NCI-H345 (cell line): ENCODE data around the gene RARRES1.
"Not testable (repeated sequence)": the region's sequence is repeated elsewhere in the genome, so short reads cannot be mapped to it uniquely, and the experiment has no call there.

ENCODE experiments used
- DNase-seq: peaks from one replicate; lab custom pipeline; 2025; lab: John Stamatoyannopoulos, UW

RARRES1 gene

DNA sequence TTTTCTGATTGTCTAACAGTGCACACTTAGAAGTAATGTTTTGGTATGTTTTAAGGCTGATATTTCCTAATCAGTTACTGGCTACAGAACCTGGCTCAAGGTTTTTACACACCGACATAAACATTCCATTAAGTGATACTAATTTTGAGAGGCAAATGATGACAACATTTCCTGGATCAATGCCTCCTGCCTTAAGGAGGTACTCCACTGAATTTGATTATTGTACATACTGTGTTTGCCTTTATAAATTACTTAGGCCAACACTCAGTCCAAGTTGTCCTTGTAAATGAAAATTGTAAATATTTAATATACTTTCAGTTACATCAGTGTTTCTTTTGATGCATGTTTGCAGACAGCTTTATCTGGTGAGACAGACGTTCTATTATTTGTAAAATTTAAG, 35.6 kb downstream of the RARRES1 start:
- no peak for DNase-seq

DNA sequence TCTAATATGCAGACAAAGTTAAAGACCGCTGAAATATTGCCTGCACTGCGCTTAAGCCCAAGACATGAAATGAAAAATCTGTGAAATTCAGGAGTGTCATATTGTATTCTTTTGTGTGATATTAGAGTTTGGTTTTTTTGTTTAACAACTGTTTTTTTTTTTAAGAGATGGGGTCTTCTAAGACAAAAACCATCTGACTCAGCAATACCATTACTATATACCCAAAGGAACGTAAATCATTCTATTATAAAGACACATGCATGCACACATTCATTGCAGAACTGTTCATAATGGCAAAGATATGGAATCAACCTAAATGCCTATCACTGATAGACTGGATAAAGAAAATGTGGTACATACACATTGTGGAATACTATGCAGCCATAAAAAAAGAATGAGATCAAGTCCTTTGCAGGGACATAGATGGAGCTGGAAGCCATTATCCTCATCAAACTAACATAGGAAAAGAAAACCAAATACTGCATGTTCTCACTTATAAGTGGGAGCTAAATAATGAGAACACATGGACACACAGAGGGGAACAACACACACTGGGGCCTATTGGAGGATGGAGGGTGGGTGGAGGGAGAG, 38.3 kb downstream of the RARRES1 start:
- DNase-seq = not testable (repeated sequence)

DNA sequence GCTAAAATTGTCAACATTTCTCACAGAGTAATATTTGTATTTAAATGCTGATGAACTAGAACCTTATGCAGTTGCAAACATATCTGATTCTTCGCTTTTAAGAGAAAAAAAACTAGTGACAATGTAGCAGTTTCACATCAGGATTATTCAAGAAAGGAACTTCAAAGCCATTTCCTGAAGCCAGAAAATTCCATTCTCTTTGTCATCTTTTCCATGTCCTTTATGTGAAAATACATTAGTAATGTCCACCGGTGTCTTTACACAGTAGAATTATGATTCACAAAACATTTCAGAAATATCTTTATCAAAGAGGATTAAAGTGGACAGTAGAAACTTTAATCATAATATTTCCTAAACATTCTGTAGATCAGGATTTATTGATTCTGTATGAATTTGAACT, 47.1 kb downstream of the RARRES1 start:
- no peak for DNase-seq

DNA sequence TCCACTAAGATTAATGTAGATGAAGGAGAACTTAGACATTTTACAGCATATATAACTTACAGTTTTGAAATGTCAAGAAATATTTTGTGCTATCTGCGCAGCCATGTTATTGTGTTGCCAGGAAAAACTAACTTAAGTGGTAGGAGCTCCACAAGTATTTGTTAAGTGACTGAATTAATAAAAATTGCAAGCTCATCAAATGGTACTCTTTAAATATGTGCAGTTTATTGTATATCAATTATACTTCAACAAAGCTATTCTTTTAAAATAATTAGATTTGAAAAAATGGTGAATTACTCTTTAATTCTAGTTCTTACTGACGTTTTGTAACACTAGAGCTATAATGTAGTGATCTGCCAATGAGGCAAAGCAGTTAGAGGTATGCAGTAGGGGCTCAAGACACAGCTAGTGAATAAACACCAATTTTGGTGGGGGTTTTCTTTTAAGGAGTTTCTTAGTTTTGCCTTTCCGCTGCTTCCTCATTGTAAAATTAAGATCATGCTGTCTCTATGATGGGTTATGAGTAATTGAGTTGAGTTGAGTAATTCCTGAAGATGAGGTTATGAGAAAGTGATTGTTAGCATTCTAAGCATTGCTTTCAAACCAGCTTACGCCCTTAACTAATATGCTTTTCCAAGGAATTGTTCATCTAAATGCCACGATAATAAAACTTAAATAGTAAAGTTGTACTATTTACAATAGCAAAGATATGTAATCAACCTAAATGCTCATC, 48.9 kb downstream of the RARRES1 start:
- DNase-seq = no peak

DNA sequence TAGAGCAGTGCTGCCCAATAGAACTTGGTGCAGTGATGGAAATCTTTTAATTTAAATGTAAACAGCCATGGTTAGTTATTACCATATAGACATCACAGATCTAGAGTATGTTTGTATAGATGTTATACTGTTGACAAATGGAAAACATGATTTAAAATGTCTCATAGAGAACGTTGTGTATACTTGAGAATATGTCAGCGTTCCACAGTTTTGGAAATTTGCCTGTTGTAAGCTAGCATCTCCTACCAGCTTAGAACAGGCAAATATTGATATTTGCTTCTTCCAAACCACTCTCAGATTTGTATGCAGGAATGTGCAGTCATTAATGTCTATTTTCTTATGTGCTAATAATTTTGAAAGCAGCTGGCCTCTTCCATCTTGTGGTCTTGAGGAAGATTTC, 51.4 kb downstream of the RARRES1 start:
- no peak for DNase-seq

DNA sequence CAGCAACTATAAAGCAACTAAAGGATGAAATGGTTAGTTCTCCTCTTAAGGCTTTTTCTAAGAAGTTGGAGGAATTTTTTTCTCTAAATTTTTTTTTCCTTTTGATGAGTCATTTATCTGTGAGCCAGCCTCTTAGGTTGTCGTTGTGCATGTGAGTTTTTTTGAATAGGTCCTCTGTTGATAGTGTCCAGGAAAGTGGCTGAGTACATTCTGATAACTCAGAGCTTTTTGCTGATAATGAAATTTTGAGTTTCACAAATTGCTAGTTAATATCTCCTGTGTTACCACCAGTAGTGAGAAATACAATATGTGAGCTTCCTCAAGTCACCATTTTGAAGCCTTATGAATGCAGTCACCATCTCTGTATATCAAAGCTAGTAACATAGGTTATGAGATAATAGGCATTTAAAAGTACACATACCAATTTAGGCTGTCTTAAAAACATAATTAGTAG, 52.7 kb downstream of the RARRES1 start:
- DNase-seq = no peak

DNA sequence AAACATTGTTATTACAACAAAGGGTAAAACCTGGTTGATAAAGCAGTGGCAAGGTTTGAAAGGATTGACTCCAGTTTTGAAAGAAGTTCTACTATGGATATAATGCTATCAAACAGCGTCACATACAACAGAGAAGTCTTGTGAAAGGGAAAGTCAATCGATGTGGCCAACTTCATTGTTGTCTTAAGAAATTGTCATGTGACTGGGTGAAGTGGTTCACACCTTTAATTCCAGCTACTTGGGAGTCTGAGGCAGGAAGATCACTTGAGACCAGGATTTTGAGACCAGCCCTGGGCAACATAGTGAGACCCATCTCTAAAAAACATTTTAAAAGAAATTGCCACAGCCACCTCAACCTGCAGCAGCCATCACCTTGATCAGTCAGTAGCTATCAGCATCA, 53.6 kb downstream of the RARRES1 start:
- no peak for DNase-seq

DNA sequence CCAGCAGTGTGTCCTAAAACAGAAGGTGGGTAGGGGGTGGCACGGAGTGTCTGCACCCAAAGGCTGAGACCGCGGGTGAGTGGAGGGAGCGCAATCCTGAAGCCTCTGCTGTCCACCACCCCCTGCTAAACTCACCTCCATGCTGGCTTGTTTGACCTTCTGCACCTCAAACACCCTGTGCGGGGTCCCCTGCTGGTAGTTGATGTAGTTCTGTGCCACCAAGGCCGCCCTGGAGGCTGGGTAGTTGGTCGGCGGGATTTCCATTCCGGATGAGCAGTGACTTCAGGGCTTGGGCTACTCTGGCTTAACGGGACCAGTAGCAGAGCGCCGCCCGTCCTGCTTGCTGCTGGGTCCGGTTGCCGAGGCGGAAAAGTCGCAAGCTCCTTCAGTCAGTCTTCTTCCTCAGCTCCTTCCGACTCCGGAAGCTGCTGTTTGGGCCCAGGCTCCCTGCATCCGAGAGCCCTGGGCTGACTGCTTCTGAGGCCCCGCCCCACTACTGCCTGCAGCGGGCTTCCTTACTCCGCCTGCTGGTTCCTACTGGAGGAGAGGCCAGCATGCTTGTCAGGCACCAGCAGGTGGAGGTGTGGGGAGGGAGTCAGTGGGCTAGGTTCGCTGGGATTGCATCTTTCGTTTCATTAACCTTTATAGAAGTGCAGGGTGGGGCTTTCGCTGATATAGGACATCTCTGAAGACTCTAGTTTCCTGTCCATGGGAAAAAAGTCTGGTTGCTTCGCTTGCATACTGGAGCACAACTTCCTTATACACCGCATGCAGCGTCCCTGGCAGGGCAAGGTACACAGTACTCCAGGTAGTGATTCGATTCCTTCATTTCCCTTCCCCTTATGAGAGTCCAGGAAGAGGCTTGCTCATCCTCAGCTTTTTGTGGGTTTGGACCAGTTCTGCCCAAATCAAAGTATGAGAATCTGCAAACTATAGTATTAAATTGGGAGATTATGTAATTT, 59.8 kb downstream of the RARRES1 start, which contains the start of gene LXN:
Gene LXN, minus strand, starts transcription at position 434 of the 962 bp plus-strand sequence. Its CDS starts 170 bp downstream, at position 264.
- no peak for DNase-seq

DNA sequence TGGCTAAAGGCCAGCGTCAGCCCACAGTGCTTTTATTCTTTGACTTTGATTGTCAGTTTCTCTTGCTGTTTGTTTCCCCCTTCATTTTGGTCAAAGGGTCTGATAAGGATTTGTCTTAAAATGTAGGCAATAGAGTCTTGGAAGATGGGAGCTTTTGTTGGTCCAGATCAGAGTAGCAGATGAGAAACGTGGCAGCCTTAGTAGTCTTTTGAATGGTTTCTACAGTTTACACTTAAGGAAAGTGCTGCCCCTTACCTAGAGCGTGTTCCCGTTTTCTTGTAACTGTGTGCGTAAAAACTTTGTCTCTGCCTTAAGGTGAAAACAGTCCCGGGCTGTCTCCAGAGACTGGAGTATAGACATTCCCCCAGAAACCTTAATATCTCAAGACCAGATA, 60.4 kb downstream of the RARRES1 start:
- DNase-seq = no peak

DNA sequence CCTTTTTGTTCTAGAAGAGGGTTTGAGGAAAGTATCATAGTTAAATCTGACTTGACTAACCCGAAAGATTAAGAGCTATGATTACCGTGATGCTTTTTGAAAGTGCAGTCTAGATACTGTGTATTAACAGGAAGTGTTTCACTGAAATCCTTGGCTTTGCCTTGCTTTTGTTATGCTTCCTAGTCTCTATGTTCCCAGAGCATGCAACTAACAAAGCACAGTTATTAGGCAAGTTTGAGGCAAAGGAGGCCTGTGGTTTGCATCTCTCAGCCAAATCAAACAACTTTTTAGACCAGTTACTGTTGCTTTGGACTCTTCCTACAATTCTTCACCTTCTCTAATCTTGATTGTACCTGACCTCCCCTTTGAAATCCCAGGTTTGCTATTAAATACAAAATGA, 63.8 kb downstream of the RARRES1 start:
- no peak for DNase-seq

DNA sequence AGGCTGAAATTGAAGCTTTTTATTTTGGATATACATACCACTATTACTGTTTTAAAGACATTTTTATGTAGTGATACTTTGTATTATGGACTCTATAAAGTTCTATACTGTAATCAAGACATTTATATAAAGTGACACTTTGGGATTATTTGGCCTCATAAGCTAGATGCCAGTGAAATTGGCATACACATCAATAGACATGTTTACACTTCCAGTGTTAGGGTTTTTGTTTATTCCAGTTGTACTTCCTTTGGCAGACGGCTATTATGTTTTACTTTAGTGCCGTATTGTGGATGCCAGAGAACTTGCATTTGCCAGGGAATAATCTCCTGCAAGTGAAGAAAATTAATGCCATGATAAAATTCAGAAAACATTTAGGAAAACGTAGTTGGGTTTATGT, 65.8 kb downstream of the RARRES1 start:
- no peak for DNase-seq

DNA sequence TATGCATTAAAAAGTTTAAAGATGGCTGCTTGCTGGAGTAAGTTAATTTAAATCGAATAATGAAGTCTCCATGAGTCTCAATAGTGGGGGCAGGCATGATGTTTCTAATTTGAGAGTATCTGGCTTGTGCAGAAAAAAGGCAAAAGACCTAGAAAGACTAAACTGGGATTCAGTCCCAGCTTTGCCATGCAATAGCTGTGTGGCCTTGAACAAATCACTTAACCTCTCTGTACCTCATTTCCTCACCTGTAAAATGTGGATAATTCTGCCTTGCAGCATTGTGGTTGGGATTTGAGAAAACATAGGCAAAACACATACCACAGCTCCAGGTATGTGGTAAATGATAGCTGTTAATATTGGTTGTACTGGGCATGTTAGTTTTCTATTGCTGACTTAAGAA, 68.4 kb downstream of the RARRES1 start:
- DNase-seq = no peak

DNA sequence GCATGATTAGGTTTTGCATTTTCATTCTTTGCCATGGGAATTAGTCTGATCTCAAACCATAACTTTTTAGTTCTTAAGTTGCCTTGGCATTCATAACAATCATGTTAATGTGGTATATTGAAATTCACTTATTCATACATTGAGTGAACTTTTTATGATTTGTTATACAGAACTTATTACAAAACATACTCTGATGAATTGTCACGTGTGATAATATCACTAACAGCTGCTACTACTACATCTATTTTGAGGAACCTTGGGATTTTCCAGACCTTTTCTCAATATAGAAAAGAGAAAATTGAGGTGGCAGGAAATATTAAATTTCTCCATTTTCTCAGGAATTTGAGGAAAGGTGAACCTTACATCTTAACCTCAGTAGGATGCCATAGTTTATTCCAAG, 69.0 kb downstream of the RARRES1 start:
- no peak for DNase-seq

DNA sequence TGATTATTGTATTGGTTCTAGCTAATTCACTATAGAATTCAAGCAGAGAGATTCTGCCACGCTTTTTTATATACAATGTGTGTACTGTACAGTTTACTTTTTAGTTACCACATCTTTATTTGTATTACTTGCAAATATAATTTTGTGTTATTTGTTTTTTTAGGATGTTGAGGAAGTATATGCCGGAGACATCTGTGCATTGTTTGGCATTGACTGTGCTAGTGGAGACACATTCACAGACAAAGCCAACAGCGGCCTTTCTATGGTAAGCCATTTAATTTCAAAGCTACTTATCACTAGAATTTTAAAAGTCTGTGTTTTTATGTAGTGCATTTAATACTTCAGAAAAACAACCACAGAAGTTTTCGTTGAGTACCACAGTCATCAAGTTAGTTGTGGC, 71.5 kb downstream of the RARRES1 start:
- DNase-seq = no peak

DNA sequence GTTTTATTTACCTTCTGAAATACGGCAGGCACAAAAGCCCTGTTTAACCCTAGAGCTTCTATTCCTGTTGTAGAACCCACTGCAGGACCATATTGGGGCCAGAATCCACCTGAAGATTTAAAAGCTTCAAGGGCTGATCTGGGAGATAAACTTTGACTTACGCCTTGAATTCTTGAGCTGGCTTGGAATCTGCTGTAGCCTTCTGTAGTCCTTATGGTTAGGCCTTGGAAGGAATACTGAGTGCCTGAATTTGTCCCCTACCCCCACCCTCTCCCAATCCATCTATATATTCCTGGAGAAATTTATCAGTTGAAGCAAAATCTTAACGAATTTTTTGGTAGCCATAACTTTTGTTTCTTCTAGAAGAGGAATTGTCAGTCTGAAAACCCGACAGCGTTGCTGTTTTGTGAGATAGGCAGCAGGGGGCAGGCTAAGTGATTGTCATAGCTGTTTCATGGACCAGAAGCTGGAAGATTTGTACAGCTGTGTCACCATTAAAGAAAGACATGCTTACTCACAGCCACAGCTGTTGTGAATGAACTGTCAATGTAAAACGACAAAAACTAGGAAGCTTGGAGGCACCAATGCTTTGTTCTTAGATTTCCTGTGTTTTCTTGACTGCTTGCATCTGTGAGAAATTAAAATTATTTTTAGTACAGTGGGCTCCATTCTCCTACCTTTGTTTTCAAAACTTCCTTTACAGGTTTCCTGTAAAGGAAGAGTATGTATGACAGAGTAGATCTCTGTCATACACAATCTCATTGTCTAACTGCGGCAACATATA, 72.6 kb downstream of the RARRES1 start:
- peak; percentile 11 for DNase-seq

DNA sequence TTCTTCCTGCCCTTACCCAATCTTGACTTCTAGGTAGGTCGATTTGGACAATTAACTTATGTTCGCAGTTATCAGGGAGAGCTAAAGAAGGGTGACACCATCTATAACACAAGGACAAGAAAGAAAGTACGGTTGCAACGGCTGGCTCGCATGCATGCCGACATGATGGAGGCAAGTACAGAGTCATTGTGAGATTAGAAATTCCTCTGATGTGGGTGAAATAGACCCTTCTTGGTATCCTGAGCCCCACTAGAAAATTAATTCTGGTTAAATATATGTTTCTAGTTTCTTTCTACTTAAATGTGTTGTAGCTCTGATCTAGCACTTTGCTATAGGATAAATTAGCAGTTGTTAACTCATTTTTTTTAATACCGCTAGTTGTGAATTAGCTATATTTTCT, 73.4 kb downstream of the RARRES1 start:
- no peak for DNase-seq

DNA sequence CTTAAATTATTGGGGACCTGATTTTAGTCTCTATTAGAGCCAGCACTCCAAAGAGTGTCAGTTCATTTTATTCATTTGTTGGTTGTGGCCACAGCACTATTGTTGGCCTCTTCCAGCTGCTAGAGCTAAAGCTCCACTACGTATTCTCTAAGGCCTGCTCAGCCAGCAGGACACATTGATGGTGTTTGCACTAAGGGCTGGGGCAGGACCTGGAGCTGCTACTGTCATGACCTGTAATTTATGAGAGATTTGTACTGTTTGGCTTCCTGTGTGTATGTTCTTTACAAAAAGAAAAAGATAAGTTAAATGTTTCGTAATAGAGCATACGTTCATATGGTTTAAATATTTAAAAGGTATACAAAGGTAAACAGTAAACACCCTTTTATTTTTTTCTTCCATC, 79.8 kb downstream of the RARRES1 start:
- no peak for DNase-seq

DNA sequence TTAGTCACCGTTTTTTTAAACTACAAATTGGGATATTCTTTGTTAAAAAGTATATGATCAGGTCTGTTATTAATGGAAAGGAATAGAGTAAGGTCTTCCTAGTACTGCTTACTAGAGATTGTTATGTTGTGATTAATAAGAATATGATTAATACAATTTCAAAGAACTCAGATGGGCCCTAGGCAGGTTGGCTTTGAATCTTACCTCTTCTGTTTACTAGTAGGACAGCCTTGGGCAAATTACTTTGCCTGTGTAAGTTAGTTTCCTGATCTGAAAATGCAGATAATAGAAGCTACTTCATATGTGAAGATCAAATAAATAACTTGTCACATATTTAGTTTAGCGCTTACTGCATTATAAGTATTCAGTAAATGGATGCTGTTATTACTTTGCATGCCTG, 81.1 kb downstream of the RARRES1 start:
- DNase-seq = no peak

DNA sequence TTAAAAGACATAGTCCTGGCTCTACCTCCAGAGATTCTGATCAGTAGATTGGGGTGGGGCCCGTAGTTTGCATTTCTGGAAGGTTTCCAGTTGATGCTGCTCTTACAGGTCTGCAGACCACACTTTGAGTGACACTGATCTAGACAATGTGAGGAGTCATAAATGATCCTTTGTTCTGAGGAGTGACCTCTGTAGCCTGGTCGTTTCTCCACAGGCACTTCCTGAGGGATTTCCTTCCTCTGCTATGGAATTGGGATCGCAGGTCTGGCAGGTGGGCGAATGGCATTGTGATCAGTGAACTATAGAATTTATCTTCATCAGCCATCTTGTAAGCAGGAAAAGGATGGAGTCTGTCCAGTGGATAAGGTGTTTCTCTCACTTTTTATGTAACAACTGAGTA, 82.5 kb downstream of the RARRES1 start:
- DNase-seq = no peak
